ENCODE measurements around the gene HIBCH. TPM values are rescaled to one million over a fixed set of nuclear protein-coding genes. Genes with fewer than 3 reads are reported as not detected.
"Not testable (repeated sequence)": the region's sequence is repeated elsewhere in the genome, so short reads cannot be mapped to it uniquely, and the experiment has no call there.

The HIBCH gene
- total and polyA plus RNA-seq, 2 of the 13 experiments (the other 11 are each of a cell fraction or from before 2014, with no cell fraction given), result 18.8 to 49.5 TPM

GRCh38 chr2:190360561-190360960 lies 40.9 kb upstream of the HIBCH start (continued):
- TF ChIP-seq HNF1A (IDR thresholded peaks at IDR 0.05; ENCODE audit: low read depth), result no peak
- TF ChIP-seq HNF1A (CRISPR knock-in tag; IDR thresholded peaks at IDR 0.05; ENCODE audit: borderline replicate concordance), result no peak
- no peak for TF ChIP-seq ZNF124 (CRISPR knock-in tag; IDR thresholded peaks at IDR 0.05)
- TF ChIP-seq SALL2 (CRISPR knock-in tag; IDR thresholded peaks at IDR 0.05), result no peak
- TF ChIP-seq XBP1 (CRISPR knock-in tag; IDR thresholded peaks at IDR 0.05), result no peak
- no peak for TF ChIP-seq ZNF329 (CRISPR knock-in tag; IDR thresholded peaks at IDR 0.05; ENCODE audit: low read depth)

GRCh38 chr2:190358655-190359448 lies 39.2 kb upstream of the HIBCH start:
- peak; percentile 21; the same call in 1 of the 3 replicates for ATAC-seq
- BruUV-seq (replicated peaks); H3K27ac ChIP-seq (ENCODE audit: extremely low read length, insufficient read depth, low read length); intact Hi-C loops (cut with micrococcal nuclease; ENCODE audit: unreplicated experiment); DNase-seq (ENCODE audit: low spot score); H4K20me1 ChIP-seq (ENCODE audit: insufficient read depth, low read length); H3K36me3 ChIP-seq (replicated peaks in 1 of 2; ENCODE audit: control insufficient read depth in 1 of 2, insufficient read depth in 2 of 2, low read length in 2 of 2); H3K27me3 ChIP-seq (ENCODE audit: control insufficient read depth in 1 of 2, insufficient read depth in 2 of 2, low read length in 2 of 2); H3K9ac ChIP-seq (ENCODE audit: insufficient read depth, low read depth, low read length); H3K4me2 ChIP-seq (ENCODE audit: low read depth, low read length); H3K4me3 ChIP-seq (replicated peaks in 1 of 3; ENCODE audit: insufficient read depth in 1 of 3, low read depth in 2 of 3, low read length in 3 of 3); FAIRE-seq; H2AFZ ChIP-seq (ENCODE audit: low read length); H3K79me2 ChIP-seq (ENCODE audit: insufficient read depth, low read length); CTCF ChIA-PET (ENCODE audit: low intra/inter-chr PET ratio, low total read pairs); H3K9me3 ChIP-seq (ENCODE audit: low read length); in situ Hi-C loops (cut with HindIII; ENCODE audit: extremely low pct_ligation_motif_present, low pct_unique_long_range_greater_than_20kb); POLR2A ChIA-PET; TF ChIP-seq NR2F6 (IDR thresholded peaks at IDR 0.05): not testable (repeated sequence)
- 80% methylated on average over 8 of the region's 8 CpGs for WGBS (ENCODE audit: low lambda C conversion rate)
- TF ChIP-seq ZNF770 (CRISPR knock-in tag; IDR thresholded peaks at IDR 0.05) (peak; percentile 56; the same call in 1 of the 2 replicates), NR2F6 (CRISPR knock-in tag; IDR thresholded peaks at IDR 0.05) (0 out of 2 replicates have a peak, but pooled peaks have one; percentile 4), ZFY (CRISPR knock-in tag; IDR thresholded peaks at IDR 0.05) (0 out of 2 replicates have a peak, but pooled peaks have one; percentile 3), ZSCAN21 (CRISPR knock-in tag; IDR thresholded peaks at IDR 0.05; ENCODE audit: borderline replicate concordance) (0 out of 2 replicates have a peak, but pooled peaks have one; percentile 57), ZNF18 (CRISPR knock-in tag; IDR thresholded peaks at IDR 0.05; ENCODE audit: insufficient replicate concordance) (peak; percentile 95)
- H3K4me1 ChIP-seq (ENCODE audit: insufficient read depth, low read length), result peaks cover 57% of the 10 kb centered on the region
